ENCODE measurements around the gene THRB.

GRCh38 chr3:24296441-24297205, 198.0 kb downstream of the THRB start:
- no peak for TF ChIP-seq POLR2AphosphoS5 (IDR thresholded peaks at IDR 0.05)
- TF ChIP-seq, protein P1, sequence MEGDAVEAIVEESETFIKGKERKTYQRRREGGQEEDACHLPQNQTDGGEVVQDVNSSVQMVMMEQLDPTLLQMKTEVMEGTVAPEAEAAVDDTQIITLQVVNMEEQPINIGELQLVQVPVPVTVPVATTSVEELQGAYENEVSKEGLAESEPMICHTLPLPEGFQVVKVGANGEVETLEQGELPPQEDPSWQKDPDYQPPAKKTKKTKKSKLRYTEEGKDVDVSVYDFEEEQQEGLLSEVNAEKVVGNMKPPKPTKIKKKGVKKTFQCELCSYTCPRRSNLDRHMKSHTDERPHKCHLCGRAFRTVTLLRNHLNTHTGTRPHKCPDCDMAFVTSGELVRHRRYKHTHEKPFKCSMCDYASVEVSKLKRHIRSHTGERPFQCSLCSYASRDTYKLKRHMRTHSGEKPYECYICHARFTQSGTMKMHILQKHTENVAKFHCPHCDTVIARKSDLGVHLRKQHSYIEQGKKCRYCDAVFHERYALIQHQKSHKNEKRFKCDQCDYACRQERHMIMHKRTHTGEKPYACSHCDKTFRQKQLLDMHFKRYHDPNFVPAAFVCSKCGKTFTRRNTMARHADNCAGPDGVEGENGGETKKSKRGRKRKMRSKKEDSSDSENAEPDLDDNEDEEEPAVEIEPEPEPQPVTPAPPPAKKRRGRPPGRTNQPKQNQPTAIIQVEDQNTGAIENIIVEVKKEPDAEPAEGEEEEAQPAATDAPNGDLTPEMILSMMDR (IDR thresholded peaks at IDR 0.05), result no peak
- no peak for TF ChIP-seq POLR2A (IDR thresholded peaks at IDR 0.05)

Measured in upper lobe of left lung (tissue), 4 donors.